ENCODE data around the gene ACOX2.
A peak's percentile ranks its signal among the peaks of the same experiment; 100 is the strongest.

ACOX2 gene

DNA sequence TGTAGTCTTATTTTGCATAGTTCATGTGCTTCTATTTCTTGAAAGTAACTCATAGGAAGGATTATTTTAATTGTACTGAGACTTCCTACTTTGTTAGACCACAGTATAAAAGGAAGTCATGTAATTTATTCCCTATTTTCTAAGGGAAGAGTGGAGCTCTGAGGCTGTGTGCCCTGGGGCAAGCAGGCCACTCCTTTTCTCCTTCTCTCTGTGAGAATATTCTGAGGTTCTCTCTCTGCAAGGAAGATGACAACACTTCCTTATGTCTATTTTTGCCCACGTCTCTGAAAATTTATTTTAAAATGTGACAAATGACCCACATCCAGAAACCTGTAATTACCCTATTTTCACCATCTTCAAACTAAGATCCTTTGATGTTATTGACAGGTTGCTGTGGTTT lies 34.1 kb downstream of the ACOX2 start:
- H3K4me3 ChIP-seq (ENCODE audit: low read length) = no peak overlapping the region
- TF ChIP-seq, protein P1, sequence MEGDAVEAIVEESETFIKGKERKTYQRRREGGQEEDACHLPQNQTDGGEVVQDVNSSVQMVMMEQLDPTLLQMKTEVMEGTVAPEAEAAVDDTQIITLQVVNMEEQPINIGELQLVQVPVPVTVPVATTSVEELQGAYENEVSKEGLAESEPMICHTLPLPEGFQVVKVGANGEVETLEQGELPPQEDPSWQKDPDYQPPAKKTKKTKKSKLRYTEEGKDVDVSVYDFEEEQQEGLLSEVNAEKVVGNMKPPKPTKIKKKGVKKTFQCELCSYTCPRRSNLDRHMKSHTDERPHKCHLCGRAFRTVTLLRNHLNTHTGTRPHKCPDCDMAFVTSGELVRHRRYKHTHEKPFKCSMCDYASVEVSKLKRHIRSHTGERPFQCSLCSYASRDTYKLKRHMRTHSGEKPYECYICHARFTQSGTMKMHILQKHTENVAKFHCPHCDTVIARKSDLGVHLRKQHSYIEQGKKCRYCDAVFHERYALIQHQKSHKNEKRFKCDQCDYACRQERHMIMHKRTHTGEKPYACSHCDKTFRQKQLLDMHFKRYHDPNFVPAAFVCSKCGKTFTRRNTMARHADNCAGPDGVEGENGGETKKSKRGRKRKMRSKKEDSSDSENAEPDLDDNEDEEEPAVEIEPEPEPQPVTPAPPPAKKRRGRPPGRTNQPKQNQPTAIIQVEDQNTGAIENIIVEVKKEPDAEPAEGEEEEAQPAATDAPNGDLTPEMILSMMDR (conservative IDR thresholded peaks at IDR 0.05; ENCODE audit: low read length) = no peak
- DNase-seq (ENCODE audit: low read depth) = no peak

DNA sequence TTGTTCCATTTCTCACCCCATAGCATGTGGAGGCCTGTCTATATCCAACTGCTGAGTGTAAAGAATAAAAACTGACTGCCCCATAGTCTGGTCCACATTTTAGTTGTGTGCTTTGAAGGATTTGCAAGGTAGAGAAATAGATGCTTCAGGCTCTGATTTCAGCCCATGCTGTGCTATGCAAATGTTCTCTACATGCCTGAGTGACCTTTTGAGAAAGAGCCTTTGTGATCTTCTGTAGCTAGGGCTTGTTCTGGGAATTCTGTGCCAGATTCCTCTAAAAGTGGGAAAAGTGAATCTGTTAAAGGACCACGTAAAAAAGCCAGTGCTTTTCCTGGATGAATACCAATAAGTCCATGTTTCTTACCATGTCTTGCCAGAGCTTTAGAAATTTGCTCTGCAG lies 39.9 kb downstream of the ACOX2 start:
- TF ChIP-seq, protein P1 (conservative IDR thresholded peaks at IDR 0.05; ENCODE audit: low read length) = no peak
- DNase-seq (ENCODE audit: low read depth) = no peak
- H3K4me3 ChIP-seq (ENCODE audit: low read length) = no peak overlapping the region

DNA sequence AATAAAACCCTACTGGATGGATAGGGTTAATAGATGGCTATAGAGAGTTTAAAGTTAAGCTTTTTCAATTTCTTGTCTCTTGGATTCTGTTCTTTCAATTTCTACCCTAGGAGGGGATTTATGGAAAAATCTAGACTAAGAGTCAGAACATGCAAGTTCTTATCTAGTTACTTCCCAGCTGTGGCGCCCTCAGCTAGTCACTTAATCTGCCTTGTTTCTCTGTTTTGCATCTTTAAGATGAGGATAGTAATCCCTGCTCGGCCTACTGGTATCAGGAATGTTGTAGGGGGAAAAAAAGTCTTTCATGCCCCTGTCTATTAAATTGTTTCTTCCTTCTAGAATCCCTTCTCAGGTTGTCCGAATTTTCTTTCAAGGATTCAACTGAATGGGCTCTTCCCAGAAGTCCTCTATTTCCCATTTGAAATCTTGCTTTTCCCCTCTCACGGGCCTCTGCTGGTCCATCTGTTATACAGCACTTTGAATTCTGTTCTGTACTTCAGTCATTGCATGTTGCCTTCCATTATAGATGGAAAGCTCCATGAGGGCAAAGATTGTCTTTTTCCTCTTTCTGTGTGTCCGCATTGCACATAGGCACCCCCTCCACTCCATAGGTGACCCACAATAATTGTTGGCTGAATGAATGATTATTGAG lies 40.7 kb downstream of the ACOX2 start:
- no peak for DNase-seq (ENCODE audit: low read depth)
- no peak overlapping the region for H3K4me3 ChIP-seq (ENCODE audit: low read length)
- TF ChIP-seq, protein P1 (conservative IDR thresholded peaks at IDR 0.05; ENCODE audit: low read length) = no peak

DNA sequence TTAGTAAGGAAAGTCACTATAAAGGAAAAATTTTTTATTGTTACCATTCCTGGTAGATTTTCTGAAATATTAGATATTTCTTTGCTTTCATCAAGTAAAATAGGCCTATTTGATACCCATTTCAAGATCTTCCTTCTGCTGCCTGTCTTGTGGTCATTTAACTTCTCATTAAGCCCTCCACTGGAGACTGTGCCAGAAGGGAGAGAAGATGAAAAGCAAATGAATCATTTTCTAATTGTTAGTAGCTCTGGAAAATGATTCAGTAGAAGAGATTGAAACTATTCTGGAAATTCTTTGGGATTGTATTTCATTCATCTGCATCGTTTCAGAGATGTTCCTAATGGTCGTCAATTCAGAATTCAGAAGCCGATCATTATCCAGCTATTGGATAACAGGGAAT lies 41.9 kb downstream of the ACOX2 start:
- DNase-seq (ENCODE audit: low read depth) = peak; percentile 12
- H3K4me3 ChIP-seq (ENCODE audit: low read length) = no peak overlapping the region
- TF ChIP-seq, protein P1 (conservative IDR thresholded peaks at IDR 0.05; ENCODE audit: low read length) = no peak

DNA sequence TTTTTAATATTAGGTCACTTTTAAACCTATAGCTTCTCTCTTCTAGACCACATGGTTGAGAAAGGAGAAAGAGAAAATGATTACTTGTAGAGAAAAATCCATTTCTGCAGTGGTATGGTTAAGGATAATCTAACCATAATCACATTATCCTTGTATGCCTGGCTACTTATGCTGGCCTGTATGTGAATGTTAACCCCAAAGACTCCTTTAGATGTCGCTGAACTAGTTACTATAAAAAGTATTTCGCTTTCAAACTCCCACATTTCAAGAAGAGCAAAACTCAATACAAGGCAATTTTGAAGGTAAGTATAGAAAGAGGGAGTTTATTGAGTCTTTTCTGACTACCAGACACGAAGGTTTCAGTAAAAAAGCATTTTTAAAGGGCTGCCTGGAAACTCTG lies 42.9 kb downstream of the ACOX2 start:
- no peak for DNase-seq (ENCODE audit: low read depth)
- no peak overlapping the region for H3K4me3 ChIP-seq (ENCODE audit: low read length)
- TF ChIP-seq, protein P1 (conservative IDR thresholded peaks at IDR 0.05; ENCODE audit: low read length) = no peak

DNA sequence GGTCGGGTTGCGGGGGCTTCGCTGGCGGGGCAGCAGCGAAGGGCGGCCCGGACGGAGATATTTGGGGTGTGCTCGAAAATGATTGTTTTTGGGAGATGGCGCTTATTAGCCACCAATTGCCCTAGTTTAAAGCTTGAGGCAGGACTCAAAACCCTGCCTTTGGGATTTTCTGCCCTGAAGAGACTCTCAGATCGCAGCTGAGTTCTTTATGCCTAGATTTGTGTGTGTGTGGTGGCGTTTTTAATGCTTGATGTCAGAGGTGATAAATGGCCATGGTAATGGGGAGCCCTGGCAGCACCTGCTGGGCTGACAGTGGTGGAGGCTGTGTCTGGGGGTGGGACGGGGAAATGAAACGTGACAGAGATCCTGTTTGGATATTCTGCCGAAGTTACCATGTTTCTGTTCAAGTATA lies 44.5 kb downstream of the ACOX2 start:
- peak; percentile 10 for DNase-seq (ENCODE audit: low read depth)
- H3K4me3 ChIP-seq (ENCODE audit: low read length) = peak overlapping the region; percentile 89
- TF ChIP-seq, protein P1 (conservative IDR thresholded peaks at IDR 0.05; ENCODE audit: low read length) = no peak

All from AG10803 (cell line).